Suprapubic skin (tissue), 4 donors: ENCODE results near the gene CDH8. TPM values are rescaled to one million over a fixed set of nuclear protein-coding genes. Genes with fewer than 3 reads are reported as not detected.

ENCODE experiments used
- DNase-seq, 2 donors: peaks; one replicate each; pipeline ENCODE4 v3.0.0-alpha.2; 2019; ENCODE audit warnings: low spot score in 2 of 2
- H3K27ac ChIP-seq: fragments of 200-600 bp; sonication (generic); one replicate; pipeline ENCODE4 v1.5.1; 2019
- H3K27me3 ChIP-seq: fragments of 200-600 bp; sonication (generic); one replicate; pipeline ENCODE4 v1.5.1; 2019
- H3K36me3 ChIP-seq: fragments of 200-600 bp; sonication (generic); one replicate; pipeline ENCODE4 v1.5.1; 2019
- H3K4me1 ChIP-seq: fragments of 200-600 bp; sonication (generic); one replicate; pipeline ENCODE4 v1.5.1; 2019
- H3K4me3 ChIP-seq: fragments of 200-600 bp; sonication (generic); one replicate; pipeline ENCODE4 v1.5.1; 2019; ENCODE audit warnings: mild to moderate bottlenecking
- H3K9me3 ChIP-seq: fragments of 200-600 bp; sonication (generic); one replicate; pipeline ENCODE4 v1.5.1; 2019
- EP300 ChIP-seq: sonication (generic); formaldehyde crosslinking; IDR thresholded peaks from one replicate; pipeline ENCODE4 v1.6.1; 2017; ENCODE audit warnings: antibody characterized with exemption
- POLR2A ChIP-seq, 2 donors: fragments of 450-650 bp; IDR thresholded peaks; one replicate each; pipeline ENCODE4 v1.6.1; 2017; ENCODE audit warnings: antibody characterized with exemption in 2 of 2, mild to moderate bottlenecking in 2 of 2, moderate library complexity in 2 of 2
- POLR2AphosphoS5 ChIP-seq, 3 donors: sonication (generic); formaldehyde crosslinking; IDR thresholded peaks; one replicate each; pipeline ENCODE4 v1.6.1; 2017; ENCODE audit warnings: antibody characterized with exemption in 3 of 3
- whole genome bisulfite sequencing: methylation state at CpG from one replicate; pipeline ENCODE4 v1.1.5; 2018; 5-methylcytosine and 5-hydroxymethylcytosine counted together
- total RNA-seq, 4 donors: library from RNA; depleted of rRNA; stranded (reverse); fragments of >200 nt; gene quantifications; one replicate each; pipeline ENCODE4 v1.1.0, GENCODE V29; 2016
- TF ChIP-seq, protein P1 (sequence below), 2 donors: fragments of 200-600 bp in 1 of 2; fragments of 450-650 bp in 1 of 2; sonication (generic) in 1 of 2; IDR thresholded peaks; one replicate each; pipeline ENCODE4 v1.5.1; 2016 to 2019; ENCODE audit warnings: antibody characterized with exemption in 2 of 2, mild to moderate bottlenecking in 1 of 2, moderate library complexity in 1 of 2

Gene CDH8
- total RNA-seq, 4 donors from 2014 or later, result 0.42 to 5.8 (median 2.2) TPM; not detected in 1

DNA sequence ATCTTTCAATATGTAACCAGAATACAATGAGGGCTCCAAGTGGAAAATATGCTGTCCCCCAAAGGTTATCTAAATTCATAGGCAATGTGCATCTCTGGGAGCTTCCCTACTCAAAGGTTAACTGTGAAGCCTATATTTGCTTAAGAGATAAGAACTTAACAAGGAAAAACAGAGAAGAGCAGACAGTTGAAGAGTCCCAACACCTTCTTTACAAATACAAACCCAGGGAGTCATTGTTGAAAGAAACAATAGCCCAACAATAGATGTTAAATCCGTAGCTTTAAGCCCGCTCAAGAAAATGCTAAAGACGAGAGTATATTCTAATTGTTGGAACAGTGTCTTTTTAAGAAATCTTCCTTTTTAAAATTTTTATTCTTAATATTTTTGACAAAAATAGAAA, 87.8 kb downstream of the CDH8 start:
- no peaks in the 10 kb centered on the region for H3K9me3 ChIP-seq
- no peak for DNase-seq
- no peaks in the 10 kb centered on the region for H3K36me3 ChIP-seq
- TF ChIP-seq, protein P1, sequence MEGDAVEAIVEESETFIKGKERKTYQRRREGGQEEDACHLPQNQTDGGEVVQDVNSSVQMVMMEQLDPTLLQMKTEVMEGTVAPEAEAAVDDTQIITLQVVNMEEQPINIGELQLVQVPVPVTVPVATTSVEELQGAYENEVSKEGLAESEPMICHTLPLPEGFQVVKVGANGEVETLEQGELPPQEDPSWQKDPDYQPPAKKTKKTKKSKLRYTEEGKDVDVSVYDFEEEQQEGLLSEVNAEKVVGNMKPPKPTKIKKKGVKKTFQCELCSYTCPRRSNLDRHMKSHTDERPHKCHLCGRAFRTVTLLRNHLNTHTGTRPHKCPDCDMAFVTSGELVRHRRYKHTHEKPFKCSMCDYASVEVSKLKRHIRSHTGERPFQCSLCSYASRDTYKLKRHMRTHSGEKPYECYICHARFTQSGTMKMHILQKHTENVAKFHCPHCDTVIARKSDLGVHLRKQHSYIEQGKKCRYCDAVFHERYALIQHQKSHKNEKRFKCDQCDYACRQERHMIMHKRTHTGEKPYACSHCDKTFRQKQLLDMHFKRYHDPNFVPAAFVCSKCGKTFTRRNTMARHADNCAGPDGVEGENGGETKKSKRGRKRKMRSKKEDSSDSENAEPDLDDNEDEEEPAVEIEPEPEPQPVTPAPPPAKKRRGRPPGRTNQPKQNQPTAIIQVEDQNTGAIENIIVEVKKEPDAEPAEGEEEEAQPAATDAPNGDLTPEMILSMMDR (IDR thresholded peaks at IDR 0.05), result no peak
- TF ChIP-seq EP300, result no peak
- no peak for TF ChIP-seq POLR2AphosphoS5 (IDR thresholded peaks at IDR 0.05)
- no peak for TF ChIP-seq POLR2A (IDR thresholded peaks at IDR 0.05)
- no peak overlapping the region for H3K4me3 ChIP-seq
- H3K27me3 ChIP-seq, result no peaks in the 10 kb centered on the region
- 94% methylated on average over 3 of the region's 3 CpGs for WGBS
- no peaks in the 10 kb centered on the region for H3K4me1 ChIP-seq
- H3K27ac ChIP-seq, result no peak overlapping the region

DNA sequence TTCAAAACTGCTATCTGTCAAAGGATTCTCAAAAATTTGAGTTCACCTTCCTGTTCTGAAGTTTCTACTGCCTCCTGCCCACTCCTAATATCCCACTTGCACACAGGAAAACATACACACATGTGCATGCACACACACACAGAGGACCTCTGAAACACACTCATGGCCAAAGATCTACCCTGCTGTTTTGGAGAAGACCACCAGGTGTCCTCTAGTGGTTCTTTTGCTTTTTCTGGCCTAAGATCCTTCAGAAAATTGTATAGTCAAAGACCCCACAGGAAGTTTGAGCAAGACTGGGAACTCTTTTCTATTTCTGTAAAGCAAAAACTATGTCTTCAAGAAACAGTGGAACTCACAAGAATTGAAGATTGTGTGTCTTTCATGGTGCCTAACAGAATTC, 90.2 kb downstream of the CDH8 start:
- Histone ChIP-seq H3K27ac (no peak overlapping the region), H3K4me3 (no peak overlapping the region), H3K4me1 (no peaks in the 10 kb centered on the region), H3K36me3 (no peaks in the 10 kb centered on the region), H3K27me3 (no peaks in the 10 kb centered on the region), H3K9me3 (no peaks in the 10 kb centered on the region)
- TF ChIP-seq, protein P1 (IDR thresholded peaks at IDR 0.05), result no peak
- TF ChIP-seq EP300 (no peak), POLR2A (IDR thresholded peaks at IDR 0.05) (no peak), POLR2AphosphoS5 (IDR thresholded peaks at IDR 0.05) (no peak)
- DNase-seq, result no peak

DNA sequence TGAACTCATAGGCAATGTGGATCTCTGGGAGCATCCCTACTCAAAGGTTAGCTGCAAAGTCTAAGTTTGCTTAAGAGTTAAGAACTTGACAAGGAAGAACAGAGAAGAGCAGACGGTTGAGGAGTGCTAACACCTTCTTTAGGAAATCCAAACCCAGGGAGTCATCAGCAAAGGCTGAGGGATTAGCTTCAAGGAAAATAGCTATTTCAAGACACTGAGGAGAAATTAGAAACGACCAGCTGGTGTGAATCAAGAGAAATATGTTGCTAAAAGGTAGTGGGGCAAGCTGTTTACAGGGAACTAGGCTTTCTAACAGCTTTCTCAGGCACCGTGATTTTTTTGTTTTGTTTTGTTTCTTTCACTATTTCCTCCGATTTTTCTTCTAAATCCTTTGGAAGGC, 90.7 kb downstream of the CDH8 start:
- H3K36me3 ChIP-seq, result no peaks in the 10 kb centered on the region
- WGBS, result 53% methylated on average over 4 of the region's 4 CpGs
- no peak overlapping the region for H3K4me3 ChIP-seq
- DNase-seq, result no peak
- H3K9me3 ChIP-seq, result no peaks in the 10 kb centered on the region
- H3K27ac ChIP-seq, result no peak overlapping the region
- H3K4me1 ChIP-seq, result no peaks in the 10 kb centered on the region
- TF ChIP-seq POLR2A (IDR thresholded peaks at IDR 0.05) (no peak), POLR2AphosphoS5 (IDR thresholded peaks at IDR 0.05) (no peak), EP300 (no peak)
- TF ChIP-seq, protein P1 (IDR thresholded peaks at IDR 0.05), result no peak
- H3K27me3 ChIP-seq, result no peaks in the 10 kb centered on the region

DNA sequence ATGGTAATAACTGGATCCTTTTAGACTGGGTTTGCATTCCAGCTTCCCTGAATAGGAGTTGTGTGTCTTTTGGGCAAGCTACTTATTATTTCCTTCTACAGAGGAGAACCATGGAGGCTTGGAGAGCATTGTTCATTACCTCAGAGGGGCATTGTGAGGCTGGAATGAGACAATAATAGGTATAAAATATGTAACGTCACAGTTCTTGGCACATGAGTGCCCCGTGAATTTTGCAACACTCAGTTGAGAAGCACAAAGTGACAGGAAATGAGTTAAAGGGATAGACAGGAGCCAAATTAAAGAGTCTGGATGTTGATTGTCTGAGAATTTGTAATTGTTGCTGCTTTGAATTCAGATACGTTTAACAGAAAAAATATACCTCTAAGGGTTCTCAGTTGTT, 92.2 kb downstream of the CDH8 start:
- Histone ChIP-seq H3K4me1 (no peaks in the 10 kb centered on the region), H3K27me3 (no peaks in the 10 kb centered on the region), H3K36me3 (no peaks in the 10 kb centered on the region), H3K4me3 (no peak overlapping the region), H3K27ac (no peak overlapping the region), H3K9me3 (no peaks in the 10 kb centered on the region)
- no peak for TF ChIP-seq EP300
- TF ChIP-seq, protein P1 (IDR thresholded peaks at IDR 0.05), result no peak
- no peak for DNase-seq
- 47% methylated on average over 3 of the region's 3 CpGs for WGBS

DNA sequence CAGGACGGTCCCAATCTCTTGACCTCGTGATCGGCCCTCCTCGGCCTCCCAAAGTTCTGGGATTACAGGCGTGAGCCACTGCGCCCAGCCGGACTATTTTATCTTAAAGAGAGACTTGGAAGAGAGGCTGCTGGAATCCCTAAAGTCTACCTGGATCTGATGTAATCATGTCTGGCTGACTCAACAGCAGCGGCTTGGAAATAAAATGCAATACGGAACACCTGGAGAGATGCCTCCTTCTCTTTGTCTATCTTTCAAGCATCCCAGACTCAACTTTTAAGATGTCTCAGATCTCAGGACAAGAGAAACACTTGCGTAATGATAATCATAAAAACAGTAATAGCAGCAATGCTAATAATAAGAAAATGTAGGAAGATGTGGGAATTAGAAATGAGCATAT, 95.6 kb downstream of the CDH8 start:
- Histone ChIP-seq H3K36me3 (no peaks in the 10 kb centered on the region), H3K9me3 (no peaks in the 10 kb centered on the region), H3K27me3 (no peaks in the 10 kb centered on the region), H3K4me3 (no peak overlapping the region), H3K4me1 (no peaks in the 10 kb centered on the region), H3K27ac (no peak overlapping the region)
- 90% methylated on average over 10 of the region's 10 CpGs for WGBS
- TF ChIP-seq POLR2A (IDR thresholded peaks at IDR 0.05) (no peak), POLR2AphosphoS5 (IDR thresholded peaks at IDR 0.05) (no peak), EP300 (no peak)
- TF ChIP-seq, protein P1 (IDR thresholded peaks at IDR 0.05), result no peak
- no peak for DNase-seq
